HG03565 (cell line): Measurements from ENCODE around the gene GALNTL6.
"Not testable (repeated sequence)": the region's sequence is repeated elsewhere in the genome, so short reads cannot be mapped to it uniquely, and the experiment has no call there.

ENCODE experiments used
- ATAC-seq: cut with Tn5 transposase; IDR thresholded peaks from one replicate; pipeline ENCODE4 v1.9.1; 2021; ENCODE audit warnings: mild to moderate bottlenecking, moderate library complexity; ENCODE audit not compliant: unreplicated experiment

Gene GALNTL6

GRCh38 chr4:172962564-172963353, 1149.6 kb downstream of the GALNTL6 start:
- ATAC-seq: no peak

DNA sequence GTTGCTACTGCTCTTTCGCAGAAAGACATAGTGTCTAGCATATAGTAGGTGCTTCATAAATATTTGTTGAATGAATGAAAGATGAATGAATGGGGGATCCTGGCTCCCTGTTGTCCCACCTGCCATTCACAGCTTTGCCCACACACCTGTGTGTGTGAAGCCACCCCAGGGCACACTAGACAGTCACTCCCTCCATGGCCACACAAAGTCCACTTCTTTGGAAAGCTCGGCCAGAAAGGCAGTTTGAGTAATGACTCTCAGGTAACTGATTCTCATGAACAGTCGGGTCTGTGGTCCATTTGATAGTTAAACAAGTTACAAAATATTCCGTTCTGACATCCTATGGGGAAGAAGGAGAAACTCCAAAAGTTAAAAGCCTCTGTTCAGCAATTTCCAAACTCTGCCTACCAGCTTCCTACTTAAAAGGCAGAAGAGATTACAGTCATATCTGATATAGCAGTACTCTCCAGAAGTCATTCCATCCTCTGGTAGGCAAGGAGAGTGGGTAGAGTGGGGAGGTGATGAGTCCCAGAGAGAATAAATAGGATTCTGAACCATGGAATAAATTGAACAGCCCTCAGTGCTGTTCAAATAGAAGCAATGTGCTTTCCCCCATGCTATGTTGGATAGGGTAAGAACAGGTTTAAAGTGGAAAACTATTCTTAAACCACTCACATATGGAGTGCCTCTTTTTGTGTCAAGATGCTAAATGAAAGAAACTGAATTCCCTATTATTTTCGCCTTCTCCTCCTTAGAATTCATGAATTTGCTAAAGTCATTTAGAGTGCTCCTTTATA, 1150.5 kb downstream of the GALNTL6 start:
- no peak for ATAC-seq

- ATAC-seq: not testable (repeated sequence)
Observed at GRCh38 chr4:172970189-172970588, 1157.0 kb downstream of the GALNTL6 start.

DNA sequence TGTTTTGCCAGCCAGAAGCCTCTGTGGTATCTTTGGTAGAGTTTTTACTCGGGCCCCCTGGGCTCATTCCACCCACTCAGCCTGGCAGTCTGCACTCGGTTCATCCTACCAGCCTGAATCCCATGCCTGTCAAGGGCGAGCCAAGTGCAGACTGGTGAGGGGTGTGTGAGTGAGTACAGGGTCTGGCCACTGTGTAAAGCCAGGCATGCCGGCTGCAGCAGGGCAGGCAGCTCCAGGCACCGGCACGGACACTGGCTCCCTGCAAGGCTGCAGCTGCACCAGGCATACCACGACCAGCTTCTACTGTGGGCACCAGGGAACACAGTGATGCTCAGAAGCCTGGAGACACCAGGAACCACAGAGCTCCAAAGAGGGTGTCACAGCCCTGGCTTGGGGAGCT, 1161.4 kb downstream of the GALNTL6 start:
- no peak for ATAC-seq

DNA sequence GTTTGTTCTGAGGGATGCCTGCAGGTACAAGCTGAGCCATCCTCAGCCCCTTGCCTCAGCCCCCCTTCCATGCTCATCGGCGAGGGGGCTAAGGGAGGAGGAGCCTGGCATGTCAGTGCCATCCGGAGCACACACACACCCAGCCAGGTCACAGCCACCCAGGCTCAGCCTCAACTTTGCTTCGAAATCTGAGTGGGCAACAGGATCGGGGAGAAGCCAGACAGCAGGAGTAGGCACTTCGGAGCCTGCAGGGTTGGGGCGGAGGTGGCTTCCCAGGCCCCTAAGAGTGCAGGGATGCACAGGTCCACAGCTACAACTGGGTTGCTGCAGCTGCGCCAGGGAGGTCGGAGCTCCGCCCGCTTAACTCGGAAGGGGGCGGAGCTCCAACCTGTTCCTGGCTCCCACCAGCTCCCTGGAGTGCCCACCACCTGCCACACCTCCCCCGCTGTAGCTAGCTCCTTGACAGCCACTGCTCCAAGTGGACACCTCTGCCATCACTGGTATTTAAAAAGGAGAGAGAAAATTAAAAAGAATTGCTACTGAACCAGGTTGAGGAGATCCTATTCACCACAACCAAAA, 1162.5 kb downstream of the GALNTL6 start:
- no peak for ATAC-seq

DNA sequence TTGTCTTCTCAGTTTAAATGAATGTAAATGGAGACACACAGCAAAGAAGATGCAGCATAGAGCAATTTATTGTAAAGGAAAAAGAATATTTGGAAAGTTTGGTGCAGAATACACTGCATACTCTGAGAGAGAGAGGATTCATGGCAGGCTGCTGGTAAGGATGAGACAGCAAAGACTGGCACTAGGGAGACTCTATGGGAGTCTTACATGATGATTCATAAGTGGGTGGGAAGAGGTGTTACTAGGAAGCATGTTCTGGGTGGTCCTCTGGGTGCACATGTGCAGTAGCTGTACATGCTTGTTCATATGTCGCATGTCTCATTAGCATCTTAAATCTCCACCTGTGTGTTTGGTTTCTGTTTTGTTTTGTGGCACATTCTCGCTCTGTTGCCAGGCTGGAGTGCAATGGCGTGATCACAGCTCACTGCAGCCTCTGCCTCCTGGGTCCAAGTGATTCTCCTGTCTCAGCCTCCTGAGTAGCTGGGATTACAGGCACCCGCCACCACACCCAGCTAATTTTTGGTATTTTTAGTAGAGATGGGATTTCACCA, 1164.4 kb downstream of the GALNTL6 start:
- not testable (repeated sequence) for ATAC-seq

DNA sequence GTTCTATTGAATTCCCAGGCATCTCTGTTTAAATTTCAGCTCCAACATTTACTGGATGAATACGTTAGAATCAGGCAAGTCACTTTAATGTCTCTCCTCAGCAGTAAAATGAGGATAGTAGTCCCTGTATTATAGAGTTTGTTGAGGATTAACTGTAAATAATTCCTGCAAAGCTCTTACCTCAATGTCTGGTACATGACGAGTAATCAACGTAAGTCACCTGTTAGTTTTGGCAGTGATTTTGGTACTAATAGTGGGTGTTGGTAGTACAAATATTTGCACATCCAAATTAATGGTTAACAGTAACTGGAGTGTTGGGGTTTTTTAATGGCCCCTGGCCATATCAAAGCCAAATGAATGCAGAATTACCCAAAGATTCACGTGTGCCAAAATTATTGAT, 1165.6 kb downstream of the GALNTL6 start:
- no peak for ATAC-seq

- ATAC-seq: no peak
Observed at GRCh38 chr4:172979332-172979731, 1166.1 kb downstream of the GALNTL6 start.

DNA sequence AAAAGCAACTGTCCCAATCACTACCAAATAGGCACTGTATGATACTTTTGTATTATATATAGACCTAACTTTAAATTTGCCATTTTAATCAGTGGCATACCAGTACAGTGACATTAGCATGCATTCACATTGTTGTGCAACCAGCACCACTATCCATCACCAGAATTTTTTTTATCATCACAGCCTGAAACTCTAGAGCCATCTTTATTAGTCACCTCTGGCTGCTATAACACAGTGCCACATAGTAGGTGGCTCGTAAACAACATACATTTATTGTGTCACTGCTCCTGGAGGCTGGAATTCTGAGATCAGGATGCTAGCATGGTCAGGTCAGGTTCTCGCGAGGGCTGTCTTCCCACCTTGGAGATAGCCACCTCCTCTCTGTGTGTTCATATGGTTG, 1167.0 kb downstream of the GALNTL6 start:
- no peak for ATAC-seq

GRCh38 chr4:172982151-172982590, 1169.0 kb downstream of the GALNTL6 start:
- ATAC-seq: peak; percentile 45

DNA sequence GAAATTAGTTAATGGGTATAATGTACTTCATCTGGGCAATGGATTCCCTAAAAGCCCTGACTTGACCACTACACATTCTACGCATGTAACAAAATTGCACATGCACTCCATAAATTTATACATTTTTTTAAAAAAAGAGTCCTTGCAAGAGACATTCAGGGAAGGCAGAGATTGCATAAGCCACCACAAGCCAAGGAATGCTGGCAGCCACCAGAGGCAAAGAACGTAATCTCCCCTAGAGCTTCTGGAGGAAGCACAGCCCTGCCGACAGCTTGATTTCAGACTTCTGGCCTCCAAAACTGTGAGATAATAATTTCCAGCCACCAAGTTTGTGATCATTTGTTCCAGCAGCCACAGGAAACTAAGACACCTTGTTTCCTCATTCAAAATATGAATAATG, 1169.8 kb downstream of the GALNTL6 start:
- ATAC-seq: no peak

DNA sequence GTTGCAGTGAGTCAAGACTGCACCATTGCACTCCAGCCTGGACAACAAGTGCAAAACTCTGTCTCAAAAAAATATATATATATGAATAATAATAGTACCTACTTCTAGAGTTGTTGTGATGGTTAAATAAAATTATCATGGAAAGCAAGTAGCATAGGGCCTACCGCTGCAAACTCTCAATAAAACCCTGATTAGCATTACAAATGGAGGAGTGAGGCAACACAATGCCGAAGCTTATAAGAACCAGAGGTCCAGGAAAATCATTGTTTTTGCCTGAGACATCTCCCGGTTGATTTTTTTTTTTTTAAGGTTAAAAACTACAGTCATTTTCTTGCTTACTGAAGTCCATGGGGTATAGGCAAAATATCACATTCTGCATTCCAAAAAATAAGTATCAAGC, 1170.4 kb downstream of the GALNTL6 start:
- no peak for ATAC-seq

GRCh38 chr4:172985552-172985951, 1172.3 kb downstream of the GALNTL6 start:
- ATAC-seq: no peak

GRCh38 chr4:172986114-172986513, 1172.9 kb downstream of the GALNTL6 start:
- ATAC-seq: peak; percentile 84

- no peak for ATAC-seq
Observed at GRCh38 chr4:172989984-172990820, 1177.0 kb downstream of the GALNTL6 start.

DNA sequence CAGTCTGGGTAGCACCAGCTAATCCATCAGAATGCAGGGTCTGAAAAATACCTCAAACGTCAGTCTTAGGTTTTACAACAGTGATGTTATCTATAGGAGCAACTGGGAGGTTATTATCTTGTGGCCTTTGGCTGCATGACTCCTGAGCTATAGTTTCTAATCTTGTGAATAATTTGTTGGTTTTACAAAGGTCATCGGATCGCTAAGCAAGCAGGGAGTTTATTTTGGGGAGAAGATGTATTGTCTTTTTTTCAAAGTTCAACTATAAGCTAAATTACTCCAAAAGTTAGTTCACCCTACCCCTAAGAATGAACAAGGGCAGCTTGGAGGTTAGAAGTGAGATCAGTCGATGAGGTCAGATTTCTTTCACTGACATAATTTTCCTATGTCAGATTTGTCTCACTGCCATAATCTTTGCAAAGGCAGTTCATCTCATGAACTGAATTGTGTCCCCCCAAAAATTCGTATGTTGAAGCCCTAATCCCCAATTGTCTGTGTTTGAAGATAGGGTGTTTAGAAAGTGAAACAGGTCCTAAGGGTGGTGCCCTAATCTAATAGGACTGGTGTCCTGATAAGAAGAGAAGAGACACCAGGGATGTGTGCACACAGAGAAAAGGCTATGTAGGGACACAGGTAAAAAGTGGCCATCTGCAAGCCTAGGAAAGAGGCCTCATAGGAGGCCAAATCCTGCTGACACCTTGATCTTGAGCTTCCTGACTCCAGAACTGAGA, 1179.6 kb downstream of the GALNTL6 start:
- ATAC-seq: no peak

DNA sequence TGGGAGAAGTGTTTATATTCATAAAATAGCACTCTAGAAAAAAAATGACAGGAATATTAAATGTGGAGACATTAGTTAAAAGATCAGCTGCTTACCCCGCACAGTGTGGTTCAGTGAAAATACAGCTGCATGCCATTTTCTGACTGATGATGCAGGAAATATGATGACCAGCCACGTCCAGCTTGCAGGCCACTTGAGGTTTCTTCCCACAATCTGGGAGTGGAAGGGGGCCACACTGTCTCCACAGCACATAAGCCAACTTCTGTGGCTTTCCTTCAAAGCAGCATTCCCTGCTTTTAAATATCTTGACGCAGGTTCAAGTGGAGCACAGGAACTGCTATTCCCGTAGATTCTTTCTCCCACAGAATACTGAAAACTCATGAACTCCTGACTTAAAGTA, 1182.0 kb downstream of the GALNTL6 start:
- ATAC-seq: no peak

GRCh38 chr4:172995704-172996103, 1182.5 kb downstream of the GALNTL6 start:
- no peak for ATAC-seq

GRCh38 chr4:172996571-172997216, 1183.5 kb downstream of the GALNTL6 start:
- ATAC-seq: no peak
